ENCODE data around the gene TLE3.

TLE3 gene

DNA sequence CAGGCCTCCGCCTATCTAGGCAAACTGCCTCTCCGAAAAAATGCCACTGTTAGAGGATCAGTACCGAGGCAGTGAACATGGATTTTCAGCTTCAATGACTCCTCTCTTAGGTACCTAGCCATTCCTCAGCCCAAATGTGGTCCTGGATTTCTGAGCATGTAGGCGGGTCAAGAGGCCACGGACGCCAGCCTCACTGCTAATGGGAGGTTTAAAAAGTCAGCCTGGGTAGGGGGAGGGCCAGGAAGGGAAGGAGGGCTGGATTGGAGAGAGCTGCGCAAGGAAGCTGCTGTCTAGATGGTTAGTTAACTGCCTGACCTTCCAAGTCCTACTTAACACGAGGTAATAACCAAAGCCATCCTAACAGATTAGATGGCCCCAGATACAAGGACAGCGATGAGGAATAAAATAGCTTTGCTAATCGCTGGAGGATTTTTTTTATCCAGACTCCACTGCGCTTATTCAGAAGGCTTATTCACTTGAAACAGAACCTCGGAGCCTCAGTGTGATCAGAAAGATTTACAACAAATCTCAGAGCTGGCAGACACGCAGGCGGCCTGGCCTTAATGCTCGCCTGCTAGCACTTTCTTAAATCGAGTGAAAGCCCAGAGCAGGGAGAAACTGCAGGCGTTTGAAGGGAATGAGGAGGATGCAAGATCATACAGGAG is 34.3 kb downstream of the TLE3 start:
- peak; percentile 36 for DNase-seq (ENCODE audit: low read depth, low spot score)

DNA sequence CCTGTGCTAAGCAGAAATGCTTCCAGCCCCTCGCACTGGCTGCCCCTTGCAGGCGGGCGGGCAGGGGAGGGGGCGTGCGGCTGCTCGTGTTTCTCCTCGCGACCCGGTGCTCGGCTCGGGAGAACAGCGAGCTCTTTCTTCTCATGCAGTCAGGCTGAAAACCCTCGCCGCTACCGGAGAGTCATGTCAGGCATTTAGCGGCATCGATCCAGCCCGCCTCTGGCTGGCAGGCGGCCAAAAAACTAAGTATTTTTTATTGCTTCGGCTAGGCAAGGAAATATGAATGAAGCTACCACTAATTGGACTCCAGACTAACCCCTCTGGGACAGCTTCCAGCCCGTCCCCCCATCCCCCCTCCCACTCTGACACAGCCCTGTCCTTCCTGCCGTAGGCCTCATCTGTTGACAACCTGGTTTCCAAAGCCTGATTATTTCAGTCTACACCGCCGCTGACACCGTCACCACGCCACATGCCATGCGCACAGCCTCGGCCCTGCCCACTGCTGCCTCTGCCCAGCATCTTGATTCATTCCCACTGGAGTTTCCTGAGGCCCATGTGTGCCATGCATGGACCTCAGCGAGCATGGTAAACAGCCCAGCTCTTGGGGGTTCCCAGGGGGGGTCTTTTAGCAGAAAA is 35.3 kb downstream of the TLE3 start:
- DNase-seq (ENCODE audit: low read depth, low spot score): no peak

DNA sequence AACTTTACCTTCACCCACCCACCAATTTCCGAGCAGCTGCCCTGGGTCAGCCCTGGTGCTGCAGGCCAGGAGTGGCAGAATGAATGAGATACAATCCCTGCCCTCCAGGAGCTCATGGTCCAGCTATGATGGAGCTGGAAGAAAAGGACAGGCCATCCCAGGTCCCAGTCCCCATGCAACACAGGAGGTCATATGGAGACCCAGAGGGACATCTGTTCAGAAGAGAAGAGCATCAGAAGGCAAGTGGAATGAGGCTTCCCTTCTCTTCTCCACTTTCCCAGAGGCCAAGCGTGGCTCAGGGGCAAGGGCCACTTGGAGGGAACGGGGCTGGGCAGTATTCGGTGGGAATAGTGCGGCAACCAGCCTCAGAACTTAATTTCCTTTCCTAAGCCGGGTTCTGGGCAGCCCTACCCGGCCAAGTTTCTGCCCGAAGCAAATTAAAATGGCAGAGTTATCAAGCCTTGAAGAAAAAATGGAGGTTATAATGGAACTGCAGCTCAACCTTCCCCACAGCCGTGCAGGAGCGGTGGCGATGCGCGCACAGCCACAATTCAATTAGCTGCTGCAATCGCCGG is 35.9 kb downstream of the TLE3 start:
- no peak for DNase-seq (ENCODE audit: low read depth, low spot score)

DNA sequence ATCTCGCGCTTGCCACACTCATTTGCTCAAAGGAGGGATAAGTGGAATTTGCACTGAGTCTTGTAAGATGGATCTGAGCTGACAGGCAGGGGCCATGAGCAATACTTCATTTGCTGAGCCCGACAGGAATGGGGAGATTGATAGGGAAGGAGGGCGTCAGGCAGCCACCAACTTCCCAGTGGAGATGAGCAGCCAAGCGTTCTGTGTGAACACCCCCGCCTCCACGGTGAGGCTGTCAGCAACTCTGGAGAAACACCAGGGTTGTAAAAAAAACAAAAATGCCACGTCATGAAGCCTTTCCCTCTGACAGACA is 36.8 kb downstream of the TLE3 start:
- DNase-seq (ENCODE audit: low read depth, low spot score): no peak

DNA sequence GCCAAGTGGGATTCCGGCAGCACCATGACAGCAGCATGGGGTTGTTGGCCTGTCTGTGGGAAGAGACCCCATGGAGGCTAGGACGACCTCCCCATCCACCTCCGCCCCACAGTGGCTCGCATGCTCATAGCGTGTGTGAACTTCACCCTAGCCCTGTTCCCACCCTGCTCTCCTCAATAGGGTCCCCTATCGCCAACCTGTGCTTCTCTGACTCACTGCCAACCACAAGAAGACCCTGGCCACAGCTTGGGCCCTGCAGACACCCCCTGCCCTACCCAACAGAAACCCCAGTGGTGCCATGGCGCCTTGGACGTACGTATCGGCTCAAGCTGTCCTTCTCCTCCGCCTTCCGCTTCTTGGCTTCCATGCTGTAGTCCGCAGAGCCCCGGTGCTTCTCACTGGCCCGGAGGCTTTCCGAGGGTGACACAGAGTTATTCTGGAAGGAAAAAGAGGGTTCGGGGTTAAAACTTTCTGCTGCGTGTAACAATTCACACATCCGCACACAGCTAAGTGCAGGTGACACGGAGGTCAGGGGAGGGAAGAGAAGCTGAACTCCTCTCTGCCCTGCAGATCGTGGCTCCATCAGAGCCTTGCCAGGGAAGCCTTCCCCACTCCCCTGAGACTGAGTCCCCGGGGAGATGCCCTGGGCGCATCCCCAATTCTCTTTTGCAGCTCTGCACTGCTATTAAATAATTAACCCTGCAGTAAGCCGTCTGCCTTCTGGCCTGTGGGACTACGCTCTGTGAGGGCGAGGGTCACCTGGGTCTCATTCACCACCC is 37.3 kb downstream of the TLE3 start:
- DNase-seq (ENCODE audit: low read depth, low spot score): no peak

DNA sequence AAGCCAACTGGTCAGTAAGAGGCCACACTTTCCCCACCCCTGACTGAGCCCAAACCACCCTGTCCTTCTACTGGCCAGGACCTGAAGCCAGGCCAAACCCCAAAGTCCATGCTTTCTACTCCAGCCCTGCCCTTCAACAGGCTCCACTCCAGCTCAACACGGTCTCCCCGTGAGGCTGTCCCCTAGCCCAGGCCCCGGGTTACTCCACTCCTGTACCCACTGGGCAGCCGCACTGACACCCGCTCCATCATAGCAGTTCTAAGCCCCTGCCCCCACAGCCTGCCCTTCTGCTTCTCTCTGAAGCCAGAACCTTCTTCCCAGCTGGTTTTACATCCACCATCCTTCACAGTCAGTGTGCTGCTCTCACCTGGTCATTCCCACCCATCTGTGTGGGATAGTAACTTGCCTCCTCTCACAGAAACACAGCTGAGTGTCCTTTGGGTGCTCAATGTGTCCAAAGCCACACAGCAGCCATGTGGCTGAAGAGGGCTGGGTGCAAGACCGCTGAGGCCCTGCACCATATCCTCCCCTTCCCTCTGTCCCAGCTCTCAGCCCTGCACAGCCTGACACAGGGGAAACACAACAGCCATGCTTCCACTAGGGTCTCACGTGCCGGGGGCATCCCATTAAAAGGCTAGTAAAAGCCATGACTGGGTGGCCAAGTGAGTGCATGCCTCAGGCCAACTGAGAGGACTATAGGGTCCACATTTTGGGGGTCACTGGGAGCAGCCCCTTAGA is 38.1 kb downstream of the TLE3 start:
- DNase-seq (ENCODE audit: low read depth, low spot score): no peak

DNA sequence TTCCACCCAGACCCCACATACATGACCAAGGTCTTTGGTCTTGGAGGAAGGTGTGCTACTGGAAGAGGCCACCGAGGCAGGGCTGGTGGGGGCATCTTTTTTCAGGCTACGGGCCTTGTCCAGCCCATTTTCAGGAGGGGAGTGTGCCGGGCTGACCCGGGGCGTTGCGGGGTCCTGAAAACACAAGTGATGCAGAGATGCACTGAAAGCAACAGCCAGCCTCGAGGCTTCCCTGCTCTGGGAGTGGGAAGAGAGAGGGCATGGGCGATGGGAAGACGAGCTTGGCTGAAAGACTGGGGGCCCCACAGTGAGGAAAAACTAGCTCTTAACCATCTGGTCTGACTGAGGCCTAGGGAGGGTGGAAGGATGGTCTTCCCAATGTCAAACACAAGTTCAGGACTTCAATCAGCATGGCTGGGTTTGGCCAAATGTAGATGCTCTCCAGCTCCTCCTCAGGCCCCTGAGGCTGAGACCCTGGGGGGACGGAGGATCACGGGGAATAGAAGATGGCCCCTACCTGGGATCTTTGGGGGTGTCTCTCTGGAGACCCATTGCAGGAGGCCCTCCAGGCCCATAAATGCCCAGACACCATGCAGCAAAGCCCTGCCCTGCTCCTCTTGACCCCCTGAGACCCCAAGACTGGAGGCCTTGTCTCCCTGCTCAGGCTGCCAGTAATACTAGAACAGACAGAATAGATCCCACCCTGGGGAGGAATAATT is 38.9 kb downstream of the TLE3 start:
- no peak for DNase-seq (ENCODE audit: low read depth, low spot score)

DNA sequence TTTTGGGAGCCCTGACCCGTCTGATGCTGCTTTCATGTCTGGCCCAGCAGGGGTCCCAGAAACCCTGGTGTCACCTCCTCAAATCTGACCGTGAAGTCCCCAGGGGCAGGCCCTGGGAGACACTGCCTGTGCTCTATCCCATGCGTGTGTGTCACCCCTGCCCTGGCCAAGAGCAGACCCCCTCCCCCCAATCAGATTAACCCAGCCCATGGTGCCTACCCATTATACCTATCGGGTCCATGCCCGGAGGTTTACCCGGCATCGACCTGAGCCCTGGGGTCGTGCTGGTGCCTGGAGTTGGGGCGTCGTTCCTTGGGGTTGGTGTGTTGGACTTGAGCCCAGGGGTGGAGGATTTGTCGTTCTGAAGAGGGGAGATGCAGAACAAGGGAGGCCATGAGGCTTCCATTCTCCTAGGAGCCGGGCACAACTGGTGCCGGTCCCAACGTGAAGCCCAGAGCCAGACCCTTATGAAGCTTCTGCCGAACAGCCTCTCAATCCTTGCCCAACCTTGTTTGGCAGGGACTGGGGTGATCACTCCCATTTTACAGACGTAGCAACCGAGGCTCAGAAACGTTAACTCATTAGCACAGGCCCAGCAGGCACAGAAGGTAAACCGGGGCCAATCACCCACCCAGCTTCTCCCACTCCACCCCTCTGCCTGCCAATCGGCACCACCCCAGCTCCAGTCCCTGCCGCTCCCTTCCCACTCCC is 39.6 kb downstream of the TLE3 start:
- DNase-seq (ENCODE audit: low read depth, low spot score): no peak

DNA sequence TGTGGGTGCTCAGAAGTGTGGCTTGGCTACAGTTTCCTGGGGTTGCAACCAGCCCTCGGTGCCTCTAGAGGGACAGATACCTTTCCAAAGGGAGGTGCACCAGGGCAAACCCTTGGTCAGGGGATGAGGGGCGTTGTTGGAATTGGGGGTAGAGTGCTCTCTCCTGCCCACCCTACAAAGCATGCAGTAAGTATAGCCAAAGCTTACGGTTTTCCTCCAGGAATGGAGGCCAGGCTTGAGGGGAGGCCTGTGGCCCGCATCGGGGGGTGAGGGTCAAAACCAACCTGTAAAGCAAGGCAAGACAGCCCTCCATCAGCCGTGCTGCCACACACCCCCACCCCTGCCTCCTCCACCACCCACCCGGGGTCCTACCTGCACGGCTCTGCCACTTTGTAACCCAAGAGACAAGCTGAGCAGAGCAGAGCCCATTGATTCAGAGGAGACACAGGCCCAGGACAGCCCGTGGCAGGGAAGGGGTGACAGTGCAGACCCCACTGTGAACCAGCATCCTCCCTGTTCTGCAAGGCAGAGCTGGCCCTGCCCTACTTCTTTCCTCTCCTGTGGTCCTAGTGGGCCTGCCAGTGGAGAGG is 41.5 kb downstream of the TLE3 start:
- no peak for DNase-seq (ENCODE audit: low read depth, low spot score)

DNA sequence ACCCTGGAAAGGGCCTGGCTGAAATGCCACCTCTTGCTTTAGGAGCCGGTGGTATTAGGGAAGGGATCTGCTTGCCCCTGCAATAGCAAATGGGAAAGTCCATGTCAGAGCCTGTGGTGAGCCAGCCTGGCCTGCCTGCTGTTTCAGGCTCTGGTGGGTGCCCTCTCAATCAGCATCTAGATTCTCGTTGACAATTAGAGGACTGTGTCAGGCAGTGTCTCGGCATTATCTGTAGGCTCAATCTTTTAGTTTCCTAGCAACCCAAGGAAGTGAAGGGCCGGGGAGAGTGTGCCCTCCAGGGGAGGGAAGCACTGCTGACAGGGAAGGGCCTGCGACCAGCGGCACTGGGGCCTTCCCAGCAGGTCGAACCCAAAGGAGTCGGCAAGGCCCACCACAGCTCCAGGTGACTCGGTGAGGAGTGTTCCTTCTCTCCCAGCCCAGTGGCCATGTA is 42.1 kb downstream of the TLE3 start:
- no peak for DNase-seq (ENCODE audit: low read depth, low spot score)

DNA sequence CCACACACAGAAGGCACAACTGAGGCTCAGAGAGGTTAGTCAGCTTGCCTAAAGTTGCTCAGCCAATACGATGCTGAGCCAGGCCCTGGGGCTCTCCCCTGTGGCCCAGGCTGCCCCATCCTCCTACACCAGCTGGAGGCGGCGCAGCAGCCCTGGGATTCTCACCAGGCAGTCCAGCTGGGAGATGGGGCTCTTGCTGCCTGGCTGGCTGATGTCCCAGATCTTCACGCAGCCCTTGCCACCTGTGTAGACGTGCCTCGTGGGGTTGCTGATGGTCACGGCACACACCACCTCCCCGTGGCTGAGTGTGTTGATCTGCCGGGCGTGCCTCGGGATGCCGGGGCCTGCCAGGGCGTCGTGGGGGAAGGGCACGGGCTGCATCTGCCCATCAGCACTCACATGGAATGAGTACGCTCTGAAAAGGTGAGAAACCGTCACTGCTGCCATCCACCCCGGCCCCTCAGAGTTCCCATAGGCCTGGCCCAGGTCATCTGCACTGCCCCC is 42.8 kb downstream of the TLE3 start:
- DNase-seq (ENCODE audit: low read depth, low spot score): no peak

DNA sequence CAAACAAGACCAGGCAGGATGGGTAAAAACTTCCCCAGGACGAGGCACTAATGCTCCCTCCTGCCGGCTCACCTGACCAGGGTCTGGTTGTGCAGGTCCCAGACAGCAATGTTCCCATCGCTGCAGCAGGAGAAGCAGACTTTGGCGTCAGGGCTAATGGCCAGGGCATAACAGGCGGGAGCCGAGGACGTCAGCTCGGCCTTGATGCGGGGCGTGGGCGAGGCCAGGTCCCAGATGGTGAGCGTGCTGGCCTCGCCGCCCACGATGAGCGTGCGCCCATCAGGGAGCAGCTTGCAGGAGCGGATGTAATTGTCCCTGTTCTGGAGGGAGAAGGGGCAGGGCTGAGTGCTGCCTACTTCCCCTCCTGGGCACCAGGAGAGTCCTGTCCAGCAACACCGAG is 43.4 kb downstream of the TLE3 start:
- no peak for DNase-seq (ENCODE audit: low read depth, low spot score)

DNA sequence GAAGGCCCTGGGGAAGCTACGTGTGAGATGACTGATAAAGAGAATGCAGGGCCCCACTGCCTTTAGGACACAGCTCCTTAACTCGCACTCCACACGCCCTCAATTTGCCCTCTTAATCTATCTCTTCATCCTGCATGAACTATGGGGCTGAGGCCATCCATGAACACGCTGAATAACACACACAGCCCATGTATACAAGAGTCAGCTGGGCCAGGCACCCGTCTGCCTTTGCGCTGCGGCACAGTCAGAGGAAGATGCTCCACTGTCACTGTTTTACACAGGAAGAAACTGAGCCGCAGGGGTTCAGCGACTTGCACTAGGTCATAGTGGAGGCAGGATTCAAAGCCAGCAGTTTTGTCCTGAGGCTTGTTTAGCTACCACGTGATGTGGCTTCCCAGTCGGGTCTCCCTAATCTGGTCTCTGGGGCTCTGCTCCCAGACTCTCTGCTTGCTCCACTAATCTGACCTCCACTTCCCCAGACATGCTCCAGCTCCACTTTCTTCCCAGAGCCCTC is 43.9 kb downstream of the TLE3 start:
- no peak for DNase-seq (ENCODE audit: low read depth, low spot score)

DNA sequence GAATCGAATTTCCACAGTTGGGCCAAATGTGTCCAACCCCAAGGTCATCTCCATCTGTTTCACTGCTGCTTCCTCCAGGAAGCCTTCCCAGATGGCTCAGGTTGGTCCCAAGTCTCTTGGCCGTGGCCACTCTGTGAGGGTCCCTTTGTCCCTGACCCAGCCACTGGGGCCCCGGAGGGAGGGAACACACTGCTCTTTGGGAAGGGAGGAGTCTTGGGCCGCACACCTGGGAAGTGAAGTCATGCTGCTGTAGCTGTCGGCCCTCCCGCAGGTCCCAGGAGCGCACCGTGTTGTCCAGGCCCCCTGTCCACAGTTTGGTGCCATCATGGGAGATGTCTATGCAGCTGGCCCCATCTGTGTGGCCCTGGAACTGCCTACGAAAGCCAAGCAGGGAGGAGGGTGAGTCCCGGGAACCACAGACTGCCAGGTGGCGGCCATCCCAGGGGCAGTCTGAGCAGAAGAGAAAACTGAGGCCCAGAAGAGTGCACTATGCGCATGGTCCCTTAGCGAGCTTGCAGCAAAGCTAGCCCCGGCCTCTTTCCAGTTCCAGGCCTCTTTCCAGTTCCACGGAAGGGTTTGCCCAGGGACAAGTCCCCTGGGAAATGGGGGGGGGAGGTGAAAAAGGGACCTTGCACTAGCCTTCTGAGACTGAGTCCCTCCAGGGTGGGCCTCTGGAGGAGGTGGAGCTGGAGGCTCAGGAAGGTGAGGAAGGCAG is 44.6 kb downstream of the TLE3 start:
- no peak for DNase-seq (ENCODE audit: low read depth, low spot score)

DNA sequence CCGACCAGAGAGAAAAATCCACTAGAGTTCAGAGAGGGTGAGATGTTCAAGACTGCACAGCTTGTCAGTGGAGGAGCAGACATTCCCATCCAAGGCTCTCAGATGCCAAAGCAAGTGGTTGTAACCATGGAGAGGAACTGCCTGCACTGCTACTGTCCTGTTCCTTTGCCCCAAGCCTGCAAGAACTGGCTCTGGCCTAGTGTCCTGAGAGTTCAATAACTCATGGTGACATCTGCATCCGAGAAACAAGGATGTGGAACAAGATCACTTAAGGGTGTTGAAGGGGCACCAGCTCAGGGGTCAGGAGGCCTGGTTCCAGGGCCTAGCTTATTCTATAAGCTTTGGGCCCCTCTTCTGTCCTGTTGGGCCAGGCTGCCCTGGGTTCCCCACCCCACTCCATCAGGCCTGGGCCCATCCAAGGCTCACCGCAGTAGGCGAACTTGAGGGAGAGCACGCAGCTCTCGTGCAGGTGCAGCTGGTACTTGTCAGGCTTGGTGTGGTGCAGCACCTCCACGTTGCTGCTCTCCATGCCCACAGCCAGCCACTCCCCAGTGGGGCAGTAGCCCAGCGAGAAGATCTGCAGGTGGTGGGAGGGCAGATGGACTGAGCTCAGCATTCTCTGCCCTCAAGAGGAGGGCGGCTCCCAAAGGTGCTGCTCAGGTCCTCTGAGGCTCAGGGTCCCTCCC is 45.6 kb downstream of the TLE3 start:
- DNase-seq (ENCODE audit: low read depth, low spot score): no peak

DNA sequence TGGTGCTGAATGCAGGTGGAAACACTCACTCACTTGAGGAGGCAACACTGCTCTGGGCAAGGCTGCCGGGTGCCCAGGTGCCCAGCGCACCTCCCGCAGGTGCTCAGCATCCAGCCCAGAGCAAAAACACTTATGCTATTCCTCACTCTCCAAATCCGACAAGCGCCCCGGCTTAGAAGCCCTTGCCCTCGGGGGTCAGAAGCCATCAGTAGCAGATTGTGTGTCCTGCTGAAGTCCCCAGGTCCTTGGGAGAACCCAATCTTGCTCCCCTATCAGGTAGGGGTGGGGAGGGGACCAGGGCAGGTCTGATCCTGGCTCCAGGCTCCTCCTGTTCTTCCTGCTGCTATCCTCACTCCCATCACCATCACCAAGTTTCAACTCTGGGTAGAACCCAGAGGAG is 46.7 kb downstream of the TLE3 start:
- no peak for DNase-seq (ENCODE audit: low read depth, low spot score)

DNA sequence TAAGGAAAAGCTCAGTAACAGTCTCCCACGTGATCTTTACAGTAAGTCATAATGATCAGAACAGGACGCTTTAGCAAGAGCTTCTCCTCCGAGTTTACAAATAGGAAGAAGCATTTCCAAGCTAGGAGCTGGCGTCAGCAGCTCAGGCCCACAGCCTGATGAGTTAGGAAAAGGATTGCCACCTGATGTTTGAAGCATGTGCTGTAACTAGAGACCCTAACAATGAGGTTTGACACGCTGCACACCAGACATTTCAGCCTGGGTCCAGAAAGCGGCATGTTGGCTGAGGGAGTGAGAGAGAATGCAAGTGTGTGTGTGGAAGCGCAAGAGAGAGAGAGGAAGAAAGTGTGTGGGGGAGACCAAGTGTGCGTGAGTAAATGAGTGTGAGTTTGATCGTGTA is 47.3 kb downstream of the TLE3 start:
- no peak for DNase-seq (ENCODE audit: low read depth, low spot score)

DNA sequence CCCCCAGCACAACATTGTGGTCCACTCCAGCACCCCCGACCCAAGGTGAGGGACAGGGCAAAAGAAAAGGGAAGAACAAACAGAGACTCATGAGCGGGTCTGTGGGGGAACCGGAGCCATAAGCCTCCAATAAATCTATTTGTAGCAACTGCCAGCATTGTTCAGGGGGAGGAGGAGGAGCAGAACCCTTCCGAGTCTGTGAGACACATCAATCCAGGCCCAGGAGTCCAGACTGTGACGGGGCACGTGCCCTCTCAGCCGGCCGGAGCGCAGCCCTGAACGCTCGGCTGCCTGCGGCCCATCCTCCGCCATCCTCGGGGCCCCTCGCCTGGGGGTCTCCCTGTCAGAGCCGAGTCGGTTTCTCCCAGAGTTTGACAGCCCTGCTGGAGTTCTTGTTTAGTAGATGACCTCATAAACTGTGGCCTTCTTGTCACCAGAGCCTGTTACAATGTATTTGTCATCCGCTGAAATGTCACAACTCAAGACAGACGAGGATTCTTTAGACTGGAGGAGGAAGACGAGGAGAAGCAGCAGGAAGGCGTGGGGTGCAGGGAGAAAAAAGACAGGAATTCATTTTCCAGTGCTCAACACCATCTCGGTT is 47.9 kb downstream of the TLE3 start:
- DNase-seq (ENCODE audit: low read depth, low spot score): no peak
